K562 (cell line): Measurements from ENCODE around the gene ACADM. TPM values are rescaled to one million over a fixed set of nuclear protein-coding genes. Genes with fewer than 3 reads are reported as not detected.

Source experiments
- GATAD2B ChIP-seq: fragments of 450-650 bp; IDR thresholded peaks from 2 replicates; pipeline ENCODE4 v1.6.1; 2017; ENCODE audit warnings: mild to moderate bottlenecking, borderline replicate concordance
- KDM4B ChIP-seq, 2 experiments: fragments of 450-650 bp in 1 of 2; sonication (generic) in 1 of 2; IDR thresholded peaks; 2 replicates each; pipeline ENCODE4 v1.6.1; 2016 to 2017; ENCODE audit warnings: borderline replicate concordance in 2 of 2, antibody characterized with exemption in 1 of 2, low read depth in 1 of 2, mild to moderate bottlenecking in 1 of 2
- PHF20 ChIP-seq: fragments of 450-650 bp; IDR thresholded peaks from 2 replicates; pipeline ENCODE4 v1.6.1; 2018; ENCODE audit not compliant: partially characterized antibody
- SMARCE1 ChIP-seq: fragments of 450-650 bp; IDR thresholded peaks from 2 replicates; pipeline ENCODE4 v1.7.1; 2016; ENCODE audit warnings: mild to moderate bottlenecking
- polyA plus RNA-seq, 8 experiments: library from polyadenylated mRNA; depleted of rRNA in 4 of 8; stranded (reverse) in 5 of 8; unstranded in 3 of 8; fragments of >200 nt; fragmentation: Nextera tagmentation in 2 of 8; fragmentation: Illumina TruSeq in 1 of 8; extraction: Ambion mirVana in 2 of 8; extraction: Trizol in 1 of 8; gene quantifications; 2 replicates each; pipeline versions ENCODE4 v1.2.1 to v1.2.3, GENCODE V29; 2011 to 2014; ENCODE audit warnings: inconsistent platforms in 1 of 8, missing spikeins in 1 of 8
- total RNA-seq, 7 experiments: library from RNA; depleted of rRNA in 6 of 7; stranded (reverse); fragments of >200 nt in 6 of 7; fragmentation: Illumina TruSeq in 2 of 7; extraction: Trizol in 2 of 7; gene quantifications; 2 replicates each; pipeline versions ENCODE4 v1.2.1 to v1.2.3, GENCODE V29; 2011 to 2021; ENCODE audit warnings: low replicate concordance in 1 of 7
- TF ChIP-seq, protein P1 (sequence below): fragments of 250-450 bp; sonication (Bioruptor Pico); IDR thresholded peaks from 2 replicates; pipeline ENCODE4 v1.4.0; 2020; ENCODE audit warnings: borderline replicate concordance
- TF ChIP-seq, protein P2 (sequence below), 2 experiments: IDR thresholded peaks; 2 replicates each; pipeline ENCODE4 v1.6.1; 2011; ENCODE audit warnings: borderline replicate concordance in 1 of 2, control low read depth in 1 of 2, low read depth in 1 of 2, low read length in 1 of 2, mild to moderate bottlenecking in 1 of 2, mixed read lengths in 1 of 2, moderate library complexity in 1 of 2; ENCODE audit not compliant: insufficient read depth in 1 of 2, insufficient read length in 1 of 2, poor library complexity in 1 of 2, severe bottlenecking in 1 of 2; ENCODE audit errors: extremely low read depth in 1 of 2
- TF ChIP-seq, protein P3 (sequence below), 3 experiments: fragments of 200-800 bp in 1 of 3; fragments of 250-450 bp in 1 of 3; fragments of 450-650 bp in 1 of 3; sonication (Bioruptor Pico) in 1 of 3; sonication (Bioruptor generic) in 1 of 3; formaldehyde crosslinking in 1 of 3; IDR thresholded peaks; 2 replicates each; pipeline versions ENCODE4 v1.6.1 to v1.8.0; 2016 to 2022; ENCODE audit warnings: mild to moderate bottlenecking in 2 of 3, missing genetic modification characterization in 2 of 3, missing compliant biosample characterization in 1 of 3, moderate library complexity in 1 of 3
- TF ChIP-seq, protein P4 (sequence below): IDR thresholded peaks from 2 replicates; pipeline ENCODE4 v1.6.1; 2011; ENCODE audit not compliant: insufficient read length; ENCODE audit errors: extremely low read depth
- TF ChIP-seq, protein P5 (sequence below), 2 experiments: fragments of 450-650 bp; formaldehyde crosslinking in 1 of 2; IDR thresholded peaks; 2 replicates each; pipeline versions ENCODE4 v1.4.0 to v1.6.1; 2014 to 2020; ENCODE audit warnings: mild to moderate bottlenecking in 2 of 2, borderline replicate concordance in 1 of 2, low read depth in 1 of 2

ACADM gene
- total and polyA plus RNA-seq, 9 of the 15 experiments (the other 6 are each of a cell fraction or from before 2014, with no cell fraction given): 82.5 to 156 (median 123) TPM

DNA sequence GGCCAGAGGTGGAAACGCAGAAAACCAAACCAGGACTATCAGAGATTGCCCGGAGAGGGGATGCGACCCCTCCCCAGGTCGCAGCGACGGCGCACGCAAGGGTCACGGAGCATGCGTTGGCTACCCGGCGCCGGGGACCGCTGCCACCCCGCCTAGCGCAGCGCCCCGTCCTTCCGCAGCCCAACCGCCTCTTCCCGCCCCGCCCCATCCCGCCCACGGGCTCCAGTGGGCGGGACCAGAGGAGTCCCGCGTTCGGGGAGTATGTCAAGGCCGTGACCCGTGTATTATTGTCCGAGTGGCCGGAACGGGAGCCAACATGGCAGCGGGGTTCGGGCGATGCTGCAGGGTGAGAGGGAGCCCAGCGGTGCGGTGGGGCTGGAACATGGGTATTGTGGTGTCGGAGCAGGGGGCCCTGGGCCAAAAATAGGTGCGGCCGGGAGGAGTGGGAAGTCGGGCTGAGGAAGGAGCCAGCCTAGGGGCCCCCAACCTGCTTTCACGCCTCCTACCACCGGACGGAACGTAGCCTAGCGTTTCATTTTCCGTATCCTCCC is at the start of gene ACADM (continued):
- TF ChIP-seq SMARCE1 (peak; percentile 62), PHF20 (peak; percentile 20), GATAD2B (0 out of 2 replicates have a peak, but pooled peaks have one; percentile 41), KDM4B (IDR thresholded peaks at IDR 0.05; ENCODE audit: borderline replicate concordance in 2 of 2, low read depth in 1 of 2) (no peak)
- TF ChIP-seq, protein P1, sequence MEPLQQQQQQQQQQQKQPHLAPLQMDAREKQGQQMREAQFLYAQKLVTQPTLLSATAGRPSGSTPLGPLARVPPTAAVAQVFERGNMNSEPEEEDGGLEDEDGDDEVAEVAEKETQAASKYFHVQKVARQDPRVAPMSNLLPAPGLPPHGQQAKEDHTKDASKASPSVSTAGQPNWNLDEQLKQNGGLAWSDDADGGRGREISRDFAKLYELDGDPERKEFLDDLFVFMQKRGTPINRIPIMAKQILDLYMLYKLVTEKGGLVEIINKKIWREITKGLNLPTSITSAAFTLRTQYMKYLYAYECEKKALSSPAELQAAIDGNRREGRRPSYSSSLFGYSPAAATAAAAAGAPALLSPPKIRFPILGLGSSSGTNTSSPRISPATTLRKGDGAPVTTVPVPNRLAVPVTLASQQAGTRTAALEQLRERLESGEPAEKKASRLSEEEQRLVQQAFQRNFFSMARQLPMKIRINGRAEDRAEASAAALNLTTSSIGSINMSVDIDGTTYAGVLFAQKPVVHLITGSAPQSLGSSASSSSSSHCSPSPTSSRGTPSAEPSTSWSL (CRISPR knock-in tag): no peak
- TF ChIP-seq, protein P2, sequence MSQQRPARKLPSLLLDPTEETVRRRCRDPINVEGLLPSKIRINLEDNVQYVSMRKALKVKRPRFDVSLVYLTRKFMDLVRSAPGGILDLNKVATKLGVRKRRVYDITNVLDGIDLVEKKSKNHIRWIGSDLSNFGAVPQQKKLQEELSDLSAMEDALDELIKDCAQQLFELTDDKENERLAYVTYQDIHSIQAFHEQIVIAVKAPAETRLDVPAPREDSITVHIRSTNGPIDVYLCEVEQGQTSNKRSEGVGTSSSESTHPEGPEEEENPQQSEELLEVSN (IDR thresholded peaks at IDR 0.05; ENCODE audit: borderline replicate concordance in 1 of 2, extremely low read depth in 1 of 2, insufficient read depth in 1 of 2, insufficient read length in 1 of 2, low read depth in 1 of 2, low read length in 1 of 2, poor library complexity in 1 of 2, severe bottlenecking in 1 of 2): peak in 1 of 2 experiments; percentile 67
- TF ChIP-seq, protein P3, sequence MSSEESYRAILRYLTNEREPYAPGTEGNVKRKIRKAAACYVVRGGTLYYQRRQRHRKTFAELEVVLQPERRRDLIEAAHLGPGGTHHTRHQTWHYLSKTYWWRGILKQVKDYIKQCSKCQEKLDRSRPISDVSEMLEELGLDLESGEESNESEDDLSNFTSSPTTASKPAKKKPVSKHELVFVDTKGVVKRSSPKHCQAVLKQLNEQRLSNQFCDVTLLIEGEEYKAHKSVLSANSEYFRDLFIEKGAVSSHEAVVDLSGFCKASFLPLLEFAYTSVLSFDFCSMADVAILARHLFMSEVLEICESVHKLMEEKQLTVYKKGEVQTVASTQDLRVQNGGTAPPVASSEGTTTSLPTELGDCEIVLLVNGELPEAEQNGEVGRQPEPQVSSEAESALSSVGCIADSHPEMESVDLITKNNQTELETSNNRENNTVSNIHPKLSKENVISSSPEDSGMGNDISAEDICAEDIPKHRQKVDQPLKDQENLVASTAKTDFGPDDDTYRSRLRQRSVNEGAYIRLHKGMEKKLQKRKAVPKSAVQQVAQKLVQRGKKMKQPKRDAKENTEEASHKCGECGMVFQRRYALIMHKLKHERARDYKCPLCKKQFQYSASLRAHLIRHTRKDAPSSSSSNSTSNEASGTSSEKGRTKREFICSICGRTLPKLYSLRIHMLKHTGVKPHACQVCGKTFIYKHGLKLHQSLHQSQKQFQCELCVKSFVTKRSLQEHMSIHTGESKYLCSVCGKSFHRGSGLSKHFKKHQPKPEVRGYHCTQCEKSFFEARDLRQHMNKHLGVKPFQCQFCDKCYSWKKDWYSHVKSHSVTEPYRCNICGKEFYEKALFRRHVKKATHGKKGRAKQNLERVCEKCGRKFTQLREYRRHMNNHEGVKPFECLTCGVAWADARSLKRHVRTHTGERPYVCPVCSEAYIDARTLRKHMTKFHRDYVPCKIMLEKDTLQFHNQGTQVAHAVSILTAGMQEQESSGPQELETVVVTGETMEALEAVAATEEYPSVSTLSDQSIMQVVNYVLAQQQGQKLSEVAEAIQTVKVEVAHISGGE (CRISPR knock-in tag; IDR thresholded peaks at IDR 0.05): peak in 1 of 3 experiments; percentile 78; a peak in 2 of 6 replicates
- TF ChIP-seq, protein P4, sequence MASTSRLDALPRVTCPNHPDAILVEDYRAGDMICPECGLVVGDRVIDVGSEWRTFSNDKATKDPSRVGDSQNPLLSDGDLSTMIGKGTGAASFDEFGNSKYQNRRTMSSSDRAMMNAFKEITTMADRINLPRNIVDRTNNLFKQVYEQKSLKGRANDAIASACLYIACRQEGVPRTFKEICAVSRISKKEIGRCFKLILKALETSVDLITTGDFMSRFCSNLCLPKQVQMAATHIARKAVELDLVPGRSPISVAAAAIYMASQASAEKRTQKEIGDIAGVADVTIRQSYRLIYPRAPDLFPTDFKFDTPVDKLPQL: no peak
- TF ChIP-seq, protein P5, sequence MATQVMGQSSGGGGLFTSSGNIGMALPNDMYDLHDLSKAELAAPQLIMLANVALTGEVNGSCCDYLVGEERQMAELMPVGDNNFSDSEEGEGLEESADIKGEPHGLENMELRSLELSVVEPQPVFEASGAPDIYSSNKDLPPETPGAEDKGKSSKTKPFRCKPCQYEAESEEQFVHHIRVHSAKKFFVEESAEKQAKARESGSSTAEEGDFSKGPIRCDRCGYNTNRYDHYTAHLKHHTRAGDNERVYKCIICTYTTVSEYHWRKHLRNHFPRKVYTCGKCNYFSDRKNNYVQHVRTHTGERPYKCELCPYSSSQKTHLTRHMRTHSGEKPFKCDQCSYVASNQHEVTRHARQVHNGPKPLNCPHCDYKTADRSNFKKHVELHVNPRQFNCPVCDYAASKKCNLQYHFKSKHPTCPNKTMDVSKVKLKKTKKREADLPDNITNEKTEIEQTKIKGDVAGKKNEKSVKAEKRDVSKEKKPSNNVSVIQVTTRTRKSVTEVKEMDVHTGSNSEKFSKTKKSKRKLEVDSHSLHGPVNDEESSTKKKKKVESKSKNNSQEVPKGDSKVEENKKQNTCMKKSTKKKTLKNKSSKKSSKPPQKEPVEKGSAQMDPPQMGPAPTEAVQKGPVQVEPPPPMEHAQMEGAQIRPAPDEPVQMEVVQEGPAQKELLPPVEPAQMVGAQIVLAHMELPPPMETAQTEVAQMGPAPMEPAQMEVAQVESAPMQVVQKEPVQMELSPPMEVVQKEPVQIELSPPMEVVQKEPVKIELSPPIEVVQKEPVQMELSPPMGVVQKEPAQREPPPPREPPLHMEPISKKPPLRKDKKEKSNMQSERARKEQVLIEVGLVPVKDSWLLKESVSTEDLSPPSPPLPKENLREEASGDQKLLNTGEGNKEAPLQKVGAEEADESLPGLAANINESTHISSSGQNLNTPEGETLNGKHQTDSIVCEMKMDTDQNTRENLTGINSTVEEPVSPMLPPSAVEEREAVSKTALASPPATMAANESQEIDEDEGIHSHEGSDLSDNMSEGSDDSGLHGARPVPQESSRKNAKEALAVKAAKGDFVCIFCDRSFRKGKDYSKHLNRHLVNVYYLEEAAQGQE (IDR thresholded peaks at IDR 0.05; ENCODE audit: borderline replicate concordance): no peak
- TF ChIP-seq, protein P5 (CRISPR knock-in tag; IDR thresholded peaks at IDR 0.05; ENCODE audit: low read depth): 0 out of 2 replicates have a peak, but pooled peaks have one; percentile 49
